ENCODE measurements around the gene MRPS7. TPM values are rescaled to one million over a fixed set of nuclear protein-coding genes. Genes with fewer than 3 reads are reported as not detected.
A peak's percentile ranks its signal among the peaks of the same experiment; 100 is the strongest.

The MRPS7 gene
- total and polyA plus RNA-seq, 9 of the 15 experiments (the other 6 are each of a cell fraction or from before 2014, with no cell fraction given), result 107 to 244 (median 132) TPM

- TF ChIP-seq E4F1 (CRISPR knock-in tag; IDR thresholded peaks at IDR 0.05; ENCODE audit: borderline replicate concordance) (no peak), RCOR1 (IDR thresholded peaks at IDR 0.05; ENCODE audit: borderline replicate concordance in 1 of 2, low read depth in 2 of 2, low read length in 2 of 2) (peak in 1 of 2 experiments; percentile 67; a peak in 2 of 4 replicates), NONO (IDR thresholded peaks at IDR 0.05; ENCODE audit: low read depth in 2 of 2, low read length in 1 of 2) (peak in 1 of 2 experiments; percentile 22; a peak in 1 of 4 replicates), REST (IDR thresholded peaks at IDR 0.05; ENCODE audit: borderline replicate concordance) (peak; percentile 38; the same call in 1 of the 2 replicates), REST (CRISPR knock-in tag; IDR thresholded peaks at IDR 0.05; ENCODE audit: low read depth) (0 out of 2 replicates have a peak, but pooled peaks have one; percentile 47), ZC3H4 (CRISPR knock-in tag; IDR thresholded peaks at IDR 0.05; ENCODE audit: borderline replicate concordance) (no peak), JUNB (CRISPR knock-in tag; conservative IDR thresholded peaks at IDR 0.05) (no peak), ZNF696 (CRISPR knock-in tag; conservative IDR thresholded peaks at IDR 0.05) (no peak), NR2C1 (IDR thresholded peaks at IDR 0.05) (peak; percentile 86), NR2C1 (tag; IDR thresholded peaks at IDR 0.05) (peak; percentile 92), TAF9B (IDR thresholded peaks at IDR 0.05; ENCODE audit: partially characterized antibody) (peak; percentile 17), BACH1 (tag; IDR thresholded peaks at IDR 0.05) (no peak)
- TF ChIP-seq, protein P1, sequence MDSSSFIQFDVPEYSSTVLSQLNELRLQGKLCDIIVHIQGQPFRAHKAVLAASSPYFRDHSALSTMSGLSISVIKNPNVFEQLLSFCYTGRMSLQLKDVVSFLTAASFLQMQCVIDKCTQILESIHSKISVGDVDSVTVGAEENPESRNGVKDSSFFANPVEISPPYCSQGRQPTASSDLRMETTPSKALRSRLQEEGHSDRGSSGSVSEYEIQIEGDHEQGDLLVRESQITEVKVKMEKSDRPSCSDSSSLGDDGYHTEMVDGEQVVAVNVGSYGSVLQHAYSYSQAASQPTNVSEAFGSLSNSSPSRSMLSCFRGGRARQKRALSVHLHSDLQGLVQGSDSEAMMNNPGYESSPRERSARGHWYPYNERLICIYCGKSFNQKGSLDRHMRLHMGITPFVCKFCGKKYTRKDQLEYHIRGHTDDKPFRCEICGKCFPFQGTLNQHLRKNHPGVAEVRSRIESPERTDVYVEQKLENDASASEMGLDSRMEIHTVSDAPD (CRISPR knock-in tag; IDR thresholded peaks at IDR 0.05), result no peak
- TF ChIP-seq, protein P2, sequence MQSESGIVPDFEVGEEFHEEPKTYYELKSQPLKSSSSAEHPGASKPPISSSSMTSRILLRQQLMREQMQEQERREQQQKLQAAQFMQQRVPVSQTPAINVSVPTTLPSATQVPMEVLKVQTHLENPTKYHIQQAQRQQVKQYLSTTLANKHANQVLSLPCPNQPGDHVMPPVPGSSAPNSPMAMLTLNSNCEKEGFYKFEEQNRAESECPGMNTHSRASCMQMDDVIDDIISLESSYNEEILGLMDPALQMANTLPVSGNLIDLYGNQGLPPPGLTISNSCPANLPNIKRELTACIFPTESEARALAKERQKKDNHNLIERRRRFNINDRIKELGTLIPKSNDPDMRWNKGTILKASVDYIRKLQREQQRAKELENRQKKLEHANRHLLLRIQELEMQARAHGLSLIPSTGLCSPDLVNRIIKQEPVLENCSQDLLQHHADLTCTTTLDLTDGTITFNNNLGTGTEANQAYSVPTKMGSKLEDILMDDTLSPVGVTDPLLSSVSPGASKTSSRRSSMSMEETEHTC (IDR thresholded peaks at IDR 0.05), result peak; percentile 52; the same call in 1 of the 2 replicates
Observed at GRCh38 chr17:75289115-75289831, 27.6 kb downstream of the MRPS7 start, which contains the start of gene SLC25A19 (continued).

Measured in K562 (cell line).